ENCODE results near the gene FRS2.

DNA sequence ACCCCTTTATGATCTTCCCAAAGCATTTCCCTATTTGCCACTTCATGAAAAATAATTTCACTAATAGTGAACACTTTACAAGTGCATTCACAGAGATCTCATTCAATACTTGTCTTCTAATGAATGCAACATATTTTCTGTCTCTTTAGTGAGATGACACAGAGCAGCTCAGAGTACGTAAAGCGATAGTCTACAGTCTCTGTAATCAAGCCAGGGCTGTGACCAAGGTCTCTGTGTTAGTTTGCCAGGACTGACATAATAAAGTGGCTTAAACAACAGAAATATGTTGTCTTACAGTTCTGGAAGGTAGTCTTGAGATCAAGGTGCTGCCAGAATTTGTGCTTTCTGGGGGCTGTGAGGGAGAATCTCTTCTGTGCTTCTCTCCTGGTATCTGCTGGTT, 33.1 kb upstream of the FRS2 start:
- TF ChIP-seq EZH2 (IDR thresholded peaks at IDR 0.05) = no peak
- TF ChIP-seq POLR2AphosphoS5 (IDR thresholded peaks at IDR 0.05; ENCODE audit: borderline replicate concordance, low read depth, low read length) = no peak
- no peak for TF ChIP-seq FOXP2 (optimal IDR thresholded peaks at IDR 0.05; ENCODE audit: control extremely low read depth, extremely low read length, insufficient read depth)
